KG1 (cell line): ENCODE measurements around the gene AHSG.

Source experiments
- DNase-seq: peaks from one replicate; lab custom pipeline; 2025; lab: John Stamatoyannopoulos, UW

Gene AHSG

GRCh38 chr3:186642014-186642413 is 29.2 kb downstream of the AHSG start:
- DNase-seq: no peak

- DNase-seq: no peak
Observed at GRCh38 chr3:186643493-186643892, 30.6 kb downstream of the AHSG start.

GRCh38 chr3:186644683-186645082 is 31.8 kb downstream of the AHSG start:
- DNase-seq: no peak

GRCh38 chr3:186646106-186646505 is 33.2 kb downstream of the AHSG start:
- DNase-seq: no peak

- DNase-seq: no peak
Observed at GRCh38 chr3:186646841-186647240, 34.0 kb downstream of the AHSG start.

GRCh38 chr3:186648851-186649250 is 36.0 kb downstream of the AHSG start:
- DNase-seq: no peak

GRCh38 chr3:186651678-186652215 is 38.9 kb downstream of the AHSG start:
- DNase-seq: no peak

- DNase-seq: no peak
Observed at GRCh38 chr3:186653080-186653707, 40.3 kb downstream of the AHSG start.

- no peak for DNase-seq
Observed at GRCh38 chr3:186653984-186654383, 41.1 kb downstream of the AHSG start.

- no peak for DNase-seq
Observed at GRCh38 chr3:186663361-186664118, 50.7 kb downstream of the AHSG start.

GRCh38 chr3:186664119-186664495 is 51.2 kb downstream of the AHSG start:
- no peak for DNase-seq

GRCh38 chr3:186664506-186664905 is 51.6 kb downstream of the AHSG start:
- DNase-seq: no peak

- DNase-seq: no peak
Observed at GRCh38 chr3:186665625-186666188, 52.8 kb downstream of the AHSG start, which contains the start of gene HRG. Gene HRG (plus strand): TSS chr3:186666014. CDS start chr3:186666032, 18 bp downstream.

GRCh38 chr3:186668426-186668825 is 55.6 kb downstream of the AHSG start:
- DNase-seq: no peak

- no peak for DNase-seq
Observed at GRCh38 chr3:186669378-186670084, 56.7 kb downstream of the AHSG start.

GRCh38 chr3:186670155-186670554 is 57.3 kb downstream of the AHSG start:
- no peak for DNase-seq
